DOHH2 (cell line): ENCODE measurements around the gene ARID5B.

Experiments
- H3F3A ChIP-seq: fragments of 200-600 bp; sonication (generic), shearing (Covaris generic); 2 replicates; pipeline ENCODE4 v1.6.0; 2016; ENCODE audit warnings: antibody characterized with exemption, mild to moderate bottlenecking; ENCODE audit not compliant: control insufficient read depth, insufficient read depth
- H3K27ac ChIP-seq: fragments of 200-600 bp; sonication (generic); 2 replicates; pipeline ENCODE4 v1.5.1; 2014; ENCODE audit warnings: low read depth, mild to moderate bottlenecking, low read length, moderate library complexity
- H3K27me3 ChIP-seq: fragments of 200-600 bp; sonication (generic); 2 replicates; pipeline ENCODE4 v1.6.1; 2014; ENCODE audit warnings: mild to moderate bottlenecking, low read length, mixed read lengths; ENCODE audit not compliant: control insufficient read depth
- H3K36me3 ChIP-seq: fragments of 200-600 bp; sonication (generic); 2 replicates; pipeline ENCODE4 v1.6.1; 2014; ENCODE audit warnings: mild to moderate bottlenecking, low read length, moderate library complexity, mixed read lengths; ENCODE audit not compliant: control insufficient read depth
- H3K4me1 ChIP-seq: fragments of 200-600 bp; sonication (generic); 2 replicates; pipeline ENCODE4 v1.6.1; 2014; ENCODE audit warnings: mild to moderate bottlenecking, low read length, mixed read lengths; ENCODE audit not compliant: control insufficient read depth
- H3K4me2 ChIP-seq: fragments of 200-600 bp; sonication (generic); 2 replicates; pipeline ENCODE4 v1.6.0; 2014; ENCODE audit warnings: mild to moderate bottlenecking, low read length, moderate library complexity
- H3K4me3 ChIP-seq: fragments of 200-600 bp; sonication (generic); 2 replicates; pipeline ENCODE4 v1.5.1; 2014; ENCODE audit warnings: mild to moderate bottlenecking, low read length, mixed read lengths
- H3K79me2 ChIP-seq: fragments of 200-600 bp; sonication (generic); 2 replicates; pipeline ENCODE4 v1.6.1; 2014; ENCODE audit warnings: mild to moderate bottlenecking, low read length, mixed read lengths; ENCODE audit not compliant: control insufficient read depth
- H3K9me2 ChIP-seq: fragments of 200-600 bp; sonication (generic); replicated peaks from 2 replicates; pipeline ENCODE4 v1.6.1; 2014; ENCODE audit warnings: mild to moderate bottlenecking, low read length, mixed read lengths; ENCODE audit not compliant: control insufficient read depth
- H3K9me3 ChIP-seq: fragments of 200-600 bp; sonication (generic); 2 replicates; pipeline ENCODE4 v1.6.1; 2014; ENCODE audit warnings: antibody characterized with exemption, low read length, mixed read lengths; ENCODE audit not compliant: control insufficient read depth, insufficient read depth
- H4K20me1 ChIP-seq: fragments of 200-600 bp; sonication (generic); 2 replicates; pipeline ENCODE4 v1.6.0; 2014; ENCODE audit warnings: low read depth, mild to moderate bottlenecking, antibody characterized with exemption, low read length, moderate library complexity; ENCODE audit not compliant: control insufficient read depth, insufficient read depth
- CTCF ChIP-seq: fragments of 200-600 bp; sonication (generic); IDR thresholded peaks from one replicate; pipeline ENCODE4 v1.5.1; 2014; ENCODE audit warnings: antibody characterized with exemption, mild to moderate bottlenecking, low read depth, low read length; ENCODE audit not compliant: poor library complexity, severe bottlenecking
- EZH2phosphoT487 ChIP-seq: fragments of 200-600 bp; sonication (generic); IDR thresholded peaks from 2 replicates; pipeline ENCODE4 v1.6.1; 2017; ENCODE audit warnings: borderline replicate concordance, mild to moderate bottlenecking, antibody characterized with exemption, low read length, moderate library complexity, mixed read lengths

ARID5B gene

GRCh38 chr10:62063795-62064472, 162.4 kb downstream of the ARID5B start:
- no peaks in the 10 kb centered on the region for H3K79me2 ChIP-seq
- H3K4me2 ChIP-seq = no peak overlapping the region
- no peaks in the 10 kb centered on the region for H3K9me2 ChIP-seq
- no peaks in the 10 kb centered on the region for H3K9me3 ChIP-seq
- H3K4me1 ChIP-seq = peaks cover 17% of the 10 kb centered on the region
- H3K4me3 ChIP-seq = no peak overlapping the region
- no peaks in the 10 kb centered on the region for H3K27me3 ChIP-seq
- no peaks in the 10 kb centered on the region for H4K20me1 ChIP-seq
- TF ChIP-seq EZH2phosphoT487 (no peak), CTCF (no peak)
- H3F3A ChIP-seq = no peaks in the 10 kb centered on the region
- H3K27ac ChIP-seq = no peak overlapping the region
- H3K36me3 ChIP-seq = peaks cover 44% of the 10 kb centered on the region

- H4K20me1 ChIP-seq = no peaks in the 10 kb centered on the region
- no peaks in the 10 kb centered on the region for H3K79me2 ChIP-seq
- H3K4me3 ChIP-seq = no peak overlapping the region
- H3K4me1 ChIP-seq = no peaks in the 10 kb centered on the region
- no peaks in the 10 kb centered on the region for H3K9me3 ChIP-seq
- no peak overlapping the region for H3K4me2 ChIP-seq
- no peaks in the 10 kb centered on the region for H3K9me2 ChIP-seq
- no peaks in the 10 kb centered on the region for H3F3A ChIP-seq
- H3K27ac ChIP-seq = no peak overlapping the region
- H3K36me3 ChIP-seq = peaks cover 47% of the 10 kb centered on the region
- TF ChIP-seq EZH2phosphoT487 (no peak), CTCF (no peak)
- H3K27me3 ChIP-seq = no peaks in the 10 kb centered on the region
These were observed 166.1 kb downstream of the ARID5B start for GRCh38 chr10:62067560-62067959.

GRCh38 chr10:62068464-62068863, 167.0 kb downstream of the ARID5B start:
- Histone ChIP-seq H3K4me1 (no peaks in the 10 kb centered on the region), H4K20me1 (no peaks in the 10 kb centered on the region), H3K4me3 (no peak overlapping the region), H3K9me2 (no peaks in the 10 kb centered on the region), H3K79me2 (no peaks in the 10 kb centered on the region), H3K9me3 (no peaks in the 10 kb centered on the region), H3K27me3 (no peaks in the 10 kb centered on the region), H3F3A (peaks cover 4% of the 10 kb centered on the region; the same call in 1 of the 2 replicates), H3K27ac (no peak overlapping the region), H3K36me3 (peaks cover 54% of the 10 kb centered on the region), H3K4me2 (no peak overlapping the region)
- TF ChIP-seq CTCF = no peak
- TF ChIP-seq EZH2phosphoT487 = no peak
